NCI-H1930 (cell line): ENCODE data around the gene RETREG2.
"Not testable (repeated sequence)": the region's sequence is repeated elsewhere in the genome, so short reads cannot be mapped to it uniquely, and the experiment has no call there.

ENCODE experiments used
- DNase-seq, 2 experiments: peaks; one replicate each; lab custom pipeline; 2025; lab: John Stamatoyannopoulos, UW

The RETREG2 gene

GRCh38 chr2:219197388-219197787 lies 19.3 kb downstream of the RETREG2 start:
- no peak for DNase-seq

- no peak for DNase-seq
Observed at GRCh38 chr2:219198974-219199373, 20.9 kb downstream of the RETREG2 start.

- no peak for DNase-seq
Observed at GRCh38 chr2:219199470-219200211, 21.6 kb downstream of the RETREG2 start.

- DNase-seq = not testable (repeated sequence)
Observed at GRCh38 chr2:219200502-219201326, 22.6 kb downstream of the RETREG2 start.

- not testable (repeated sequence) for DNase-seq
Observed at GRCh38 chr2:219201331-219201730, 23.3 kb downstream of the RETREG2 start.

GRCh38 chr2:219204425-219205164 lies 26.5 kb downstream of the RETREG2 start:
- no peak for DNase-seq

GRCh38 chr2:219205165-219205538 lies 27.1 kb downstream of the RETREG2 start:
- DNase-seq = no peak

- DNase-seq = no peak
Observed at GRCh38 chr2:219205981-219206327, 27.9 kb downstream of the RETREG2 start.

- peak; percentile 87 to 92 for DNase-seq
Observed at GRCh38 chr2:219206328-219207133, 28.5 kb downstream of the RETREG2 start, which contains the start of gene ZFAND2B. TSS of gene ZFAND2B (plus strand) at chr2:219206782. CDS start at chr2:219206988, 206 bp downstream.

- no peak for DNase-seq
Observed at GRCh38 chr2:219207134-219207883, 29.2 kb downstream of the RETREG2 start.

GRCh38 chr2:219207884-219208740 lies 30.0 kb downstream of the RETREG2 start:
- DNase-seq = no peak

- DNase-seq = no peak
Observed at GRCh38 chr2:219209236-219210195, 31.4 kb downstream of the RETREG2 start.

- DNase-seq = no peak
Observed at GRCh38 chr2:219210196-219210885, 32.3 kb downstream of the RETREG2 start.

GRCh38 chr2:219210886-219211362 lies 32.8 kb downstream of the RETREG2 start:
- DNase-seq = no peak

- DNase-seq = no peak
Observed at GRCh38 chr2:219213026-219213415, 34.9 kb downstream of the RETREG2 start.

- no peak for DNase-seq
Observed at GRCh38 chr2:219213486-219214071, 35.5 kb downstream of the RETREG2 start.

- DNase-seq = no peak
Observed at GRCh38 chr2:219214141-219214540, 36.1 kb downstream of the RETREG2 start.

- DNase-seq = no peak
Observed at GRCh38 chr2:219214786-219215185, 36.7 kb downstream of the RETREG2 start.
